NK-92 (cell line): ENCODE data around the gene TTLL10.
"Not testable (repeated sequence)": the region's sequence is repeated elsewhere in the genome, so short reads cannot be mapped to it uniquely, and the experiment has no call there.

Experiments used
- DNase-seq: peaks from one replicate; lab custom pipeline; 2025; ENCODE audit not compliant: unreplicated experiment; lab: John Stamatoyannopoulos, UW

Gene TTLL10

DNA sequence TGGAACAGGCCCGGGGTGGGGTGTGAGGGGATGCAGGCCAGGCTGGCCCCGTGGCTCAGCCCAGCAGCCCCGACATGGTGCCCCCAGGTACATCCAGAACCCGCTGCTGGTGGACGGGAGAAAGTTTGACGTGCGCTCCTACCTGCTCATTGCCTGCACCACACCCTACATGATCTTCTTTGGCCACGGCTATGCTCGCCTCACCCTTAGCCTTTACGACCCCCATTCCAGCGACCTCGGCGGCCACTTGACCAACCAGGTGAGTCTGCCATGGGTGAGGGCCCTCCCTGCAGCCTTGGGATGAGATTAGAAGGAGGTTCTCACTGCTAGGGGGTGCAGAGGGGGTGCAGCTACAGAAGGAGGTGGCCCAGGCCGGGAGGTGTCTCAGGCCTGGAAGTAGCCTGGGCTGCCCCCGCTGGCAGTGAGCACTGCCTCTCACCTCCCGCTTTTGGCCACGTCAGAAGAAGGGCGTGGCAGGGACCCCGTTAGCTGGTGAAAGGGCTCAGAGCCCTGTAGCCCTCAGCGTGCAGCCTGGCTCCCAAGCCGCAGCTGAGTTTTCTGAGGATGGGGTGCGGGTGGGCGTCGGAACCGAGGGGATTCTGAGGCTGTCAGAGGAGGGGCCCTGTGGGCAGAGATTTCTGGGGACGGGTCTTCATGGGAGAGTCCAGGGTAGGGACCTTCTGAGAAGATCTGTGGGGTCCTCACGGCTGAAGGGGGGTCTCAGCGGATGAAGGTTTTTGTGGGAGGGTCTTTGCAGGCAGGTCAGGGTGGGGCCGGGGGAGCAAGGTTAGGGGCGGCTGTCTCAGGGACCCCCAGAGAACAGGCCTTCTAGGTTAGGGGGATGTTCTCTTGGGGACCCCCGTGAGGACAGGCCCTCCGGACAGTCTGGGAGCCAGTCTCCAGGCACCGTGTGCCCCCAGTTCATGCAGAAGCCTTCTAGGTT, 10.4 kb downstream of the TTLL10 start:
- no peak for DNase-seq

DNA sequence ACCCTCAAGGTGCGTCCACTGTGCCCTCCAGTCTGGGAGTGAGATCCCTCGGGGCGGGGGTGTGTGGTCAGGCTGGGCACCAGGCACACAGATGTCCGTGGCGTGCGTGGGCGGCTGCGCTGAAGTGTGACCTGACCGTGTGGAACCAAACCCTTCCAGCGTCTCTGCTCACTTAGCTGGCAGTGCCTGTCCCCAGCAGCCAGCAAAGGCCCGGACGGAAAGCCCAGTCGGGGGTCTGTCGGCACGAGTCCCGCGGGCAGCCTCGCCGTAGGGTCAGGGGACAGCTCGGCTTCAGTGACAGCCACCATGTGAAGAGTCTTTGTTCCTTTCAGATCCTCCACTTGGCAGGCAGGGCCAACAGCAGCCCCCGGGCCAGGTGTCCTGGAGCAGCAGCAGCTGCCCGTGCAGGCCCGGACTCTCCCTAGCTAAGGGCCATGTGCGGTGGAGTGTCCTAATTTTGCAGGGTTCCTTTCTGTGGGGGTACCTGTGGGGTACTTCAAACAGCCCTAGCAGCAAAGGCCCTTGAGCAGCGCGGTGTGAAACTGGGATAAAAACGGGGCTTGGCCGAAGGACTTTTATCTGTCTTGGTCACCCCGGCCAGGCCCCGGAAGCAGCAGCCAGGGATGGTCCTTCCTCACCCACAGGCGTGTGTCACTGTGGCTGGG, 11.6 kb downstream of the TTLL10 start:
- no peak for DNase-seq

DNA sequence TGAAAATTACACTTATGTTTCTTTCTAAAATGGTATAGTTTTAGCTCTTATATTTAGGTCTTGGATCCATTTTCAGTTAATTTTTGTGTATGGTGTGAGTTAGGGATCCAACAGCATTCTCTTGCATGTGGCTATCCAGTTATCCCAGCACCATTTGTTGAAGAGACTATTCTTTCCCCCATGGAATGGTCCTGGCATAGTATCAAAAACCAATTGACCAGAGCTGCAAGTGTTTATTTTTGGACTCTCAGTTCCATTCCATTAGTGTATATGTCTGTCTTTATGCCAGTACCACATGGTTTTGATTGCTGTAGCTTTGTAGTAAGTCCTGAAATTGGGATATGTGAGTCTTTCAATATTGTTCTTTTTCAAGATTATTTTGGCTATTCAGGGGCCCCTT, 14.3 kb downstream of the TTLL10 start:
- no peak for DNase-seq

DNA sequence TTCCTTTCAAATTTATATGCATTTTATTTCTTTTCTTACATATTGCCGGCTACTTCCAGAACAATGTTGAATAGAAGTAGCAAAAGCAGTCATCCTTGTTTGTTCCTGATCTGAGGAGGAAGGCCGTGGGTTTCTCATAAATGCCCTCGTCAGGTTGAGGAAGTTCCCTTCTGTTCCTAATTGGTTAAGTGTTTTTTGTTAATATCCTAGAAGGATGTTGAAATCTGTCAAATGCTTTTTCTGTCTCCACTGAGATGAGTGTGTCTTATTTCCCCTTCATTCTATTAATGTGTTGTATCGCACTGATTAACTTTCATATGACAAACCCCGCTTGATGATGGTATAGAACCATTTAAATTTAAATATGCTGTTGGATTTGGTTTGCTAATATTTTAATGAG, 15.4 kb downstream of the TTLL10 start:
- no peak for DNase-seq

DNA sequence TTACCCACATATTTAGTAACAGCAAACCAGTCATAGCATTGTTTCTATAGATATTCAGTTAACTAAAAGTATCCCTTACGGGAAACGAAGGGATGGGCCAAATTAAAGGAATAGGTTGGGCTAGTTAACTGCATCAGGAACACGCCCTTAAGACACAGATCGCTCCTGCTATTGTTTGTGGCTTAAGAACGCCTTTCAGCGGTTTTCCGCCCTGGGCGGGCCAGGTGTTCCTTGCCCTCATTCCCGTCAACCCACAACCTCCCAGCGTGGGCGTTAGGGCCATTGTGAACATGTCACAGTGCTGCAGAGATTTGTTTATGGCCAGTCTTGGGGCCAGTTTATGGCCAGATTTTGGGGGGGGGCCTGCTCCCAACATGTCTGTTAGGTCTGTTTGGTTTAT, 18.1 kb downstream of the TTLL10 start:
- no peak for DNase-seq

DNA sequence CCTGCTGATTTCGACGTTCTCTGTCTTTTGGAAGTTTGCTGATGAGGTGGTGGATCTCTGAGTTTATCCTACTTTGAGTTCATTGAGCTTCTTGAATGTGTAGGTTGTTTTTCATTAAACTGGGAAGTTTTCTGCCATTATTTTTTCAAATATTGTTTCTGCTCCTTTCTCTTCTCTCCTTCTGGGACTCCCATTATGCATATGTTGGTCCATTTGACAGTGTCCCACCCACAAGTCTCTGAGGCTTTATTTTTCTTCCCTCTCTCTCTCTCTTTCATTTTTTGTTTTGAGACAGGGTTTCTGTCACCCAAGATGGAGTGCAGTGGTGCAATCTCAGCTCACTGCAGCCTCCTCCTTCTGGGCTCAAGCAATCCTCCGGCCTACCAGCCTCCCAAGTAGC, 21.0 kb downstream of the TTLL10 start:
- DNase-seq = no peak

DNA sequence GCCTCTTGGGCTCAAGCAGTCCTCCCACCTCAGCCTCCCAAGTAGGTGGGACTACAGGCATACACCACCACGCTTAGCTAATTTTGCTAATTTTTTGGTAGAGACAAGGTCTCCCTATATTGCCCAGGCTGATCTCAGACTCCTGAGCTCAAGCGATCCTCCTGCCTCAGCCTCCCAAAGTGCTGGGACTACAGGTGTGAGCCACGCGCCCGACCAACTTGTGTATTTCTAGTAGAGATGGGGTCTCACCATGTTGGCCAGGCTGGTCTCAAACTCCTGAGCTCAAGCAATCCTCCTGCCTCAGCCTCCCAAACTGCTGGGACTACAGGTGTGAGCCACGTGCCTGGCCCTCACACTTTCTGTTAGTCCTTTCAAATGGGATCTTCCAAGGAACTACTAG, 22.0 kb downstream of the TTLL10 start:
- DNase-seq = not testable (repeated sequence)

DNA sequence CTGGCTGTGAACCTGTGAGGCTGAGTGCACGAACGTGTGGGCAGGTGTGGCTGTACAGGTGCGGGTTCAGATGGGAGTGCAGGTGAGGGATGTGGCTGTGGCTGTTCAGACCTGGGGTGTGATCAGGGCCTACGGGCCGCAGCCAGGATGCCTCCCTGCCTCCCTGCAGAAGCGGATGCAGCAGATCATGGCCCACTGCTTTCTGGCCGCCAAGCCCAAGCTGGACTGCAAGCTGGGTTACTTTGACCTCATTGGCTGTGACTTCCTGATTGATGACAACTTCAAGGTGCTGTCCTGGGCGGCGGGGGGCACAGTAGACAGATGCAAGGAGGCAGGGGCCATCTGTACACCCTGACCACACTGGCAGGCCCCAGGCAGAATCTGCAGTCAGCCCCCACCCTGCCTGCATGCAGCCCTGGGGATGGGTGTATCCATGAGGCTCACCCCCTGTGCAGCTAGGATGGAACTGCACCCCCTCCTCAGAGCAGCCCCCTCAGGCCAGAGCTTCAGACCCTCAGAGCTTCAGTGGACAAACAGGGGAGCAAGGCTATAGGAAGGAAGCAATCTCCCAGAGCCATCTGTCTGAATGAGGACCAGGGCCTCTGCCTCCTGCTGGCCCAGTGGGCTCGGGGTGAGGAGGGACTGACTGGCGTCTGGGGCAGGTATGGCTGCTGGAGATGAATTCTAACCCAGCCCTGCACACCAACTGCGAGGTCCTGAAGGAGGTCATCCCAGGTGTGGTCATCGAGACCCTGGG, 22.9 kb downstream of the TTLL10 start:
- no peak for DNase-seq

DNA sequence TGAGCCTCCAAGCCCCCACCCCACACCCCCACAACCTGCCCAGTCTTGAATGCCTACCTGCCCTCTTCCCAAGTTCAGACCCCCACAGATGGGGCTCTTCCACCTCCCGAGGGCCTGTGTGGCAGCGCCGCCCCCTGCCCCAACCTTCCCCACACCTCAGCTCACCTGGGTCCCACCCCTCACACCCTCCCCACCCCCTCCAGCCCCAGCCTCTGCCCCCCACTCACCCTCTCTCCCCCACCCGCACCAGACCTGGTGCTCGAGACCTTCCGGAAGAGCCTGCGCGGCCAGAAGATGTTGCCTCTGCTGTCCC, 23.5 kb downstream of the TTLL10 start:
- DNase-seq = no peak

DNA sequence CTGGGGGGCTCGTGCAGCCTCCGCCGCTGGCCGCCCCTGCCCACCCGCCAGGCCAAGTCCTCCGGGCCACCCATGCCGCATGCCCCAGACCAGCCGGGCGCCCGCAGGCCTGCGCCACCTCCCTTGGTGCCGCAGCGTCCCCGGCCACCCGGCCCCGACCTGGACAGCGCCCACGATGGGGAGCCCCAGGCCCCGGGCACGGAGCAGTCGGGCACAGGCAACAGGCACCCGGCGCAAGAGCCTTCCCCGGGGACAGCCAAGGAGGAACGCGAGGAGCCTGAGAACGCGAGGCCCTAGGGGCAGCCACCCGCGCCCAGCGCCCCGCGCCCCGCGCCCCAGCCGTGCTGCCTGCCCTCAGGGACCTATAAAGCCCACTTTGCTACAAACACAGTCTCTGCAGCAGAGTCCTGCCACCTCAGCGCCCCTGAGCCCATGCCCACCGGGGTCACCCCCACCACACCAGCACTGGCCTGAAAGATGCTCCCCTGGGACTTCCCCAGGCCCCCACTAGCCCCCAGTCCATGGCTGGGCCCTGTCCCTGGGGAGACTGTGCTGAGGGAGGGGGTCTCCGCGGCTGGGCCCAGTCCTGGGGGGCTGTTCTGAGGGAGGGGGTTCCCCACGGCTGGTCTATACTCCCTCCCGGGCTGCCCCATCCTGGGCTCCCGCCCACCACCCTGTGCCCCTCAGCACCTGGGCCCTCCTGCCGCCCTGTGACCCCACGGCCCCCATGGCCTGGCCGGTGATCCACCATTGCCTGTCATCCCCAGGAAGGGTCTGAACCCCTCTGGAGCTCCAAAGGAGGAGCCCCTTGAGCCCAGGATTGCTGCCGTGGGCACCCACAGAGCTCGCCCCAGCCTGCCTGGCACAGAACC, 24.1 kb downstream of the TTLL10 start:
- no peak for DNase-seq

DNA sequence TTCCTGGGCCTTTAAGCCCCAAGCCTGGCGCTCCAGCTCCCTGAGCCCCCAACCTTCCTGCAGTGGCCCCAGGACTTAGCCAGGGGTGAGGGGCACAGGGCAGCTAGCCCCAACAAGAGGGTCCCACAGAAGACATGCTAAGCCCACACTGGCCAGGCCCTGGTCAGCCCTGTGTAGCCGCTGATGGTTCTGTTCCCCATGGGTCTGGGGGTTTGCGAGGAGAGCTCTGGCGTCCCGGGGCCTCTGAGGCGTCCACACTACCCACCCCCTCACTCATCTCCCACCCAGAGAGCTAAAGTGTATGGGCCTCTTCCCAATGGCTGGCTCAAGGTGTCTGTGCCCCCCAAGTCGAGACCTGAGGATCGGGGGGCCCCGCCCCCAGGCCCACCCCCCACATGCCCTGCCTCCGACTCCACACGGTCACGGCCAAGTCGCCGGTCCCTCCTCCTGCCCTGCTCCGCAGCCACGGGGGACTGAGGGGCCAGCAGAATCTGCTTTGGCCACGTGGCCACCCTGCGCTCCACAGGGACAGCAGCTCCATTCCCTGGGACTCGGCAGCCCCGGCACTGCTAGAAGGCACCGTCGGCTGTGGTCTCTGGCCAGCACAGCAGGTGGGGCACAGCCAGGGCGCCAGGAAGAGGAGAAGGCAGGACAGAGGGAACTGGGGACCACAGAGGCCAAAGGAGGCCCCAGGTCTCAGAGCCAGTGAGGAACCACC, 24.9 kb downstream of the TTLL10 start:
- DNase-seq = no peak

DNA sequence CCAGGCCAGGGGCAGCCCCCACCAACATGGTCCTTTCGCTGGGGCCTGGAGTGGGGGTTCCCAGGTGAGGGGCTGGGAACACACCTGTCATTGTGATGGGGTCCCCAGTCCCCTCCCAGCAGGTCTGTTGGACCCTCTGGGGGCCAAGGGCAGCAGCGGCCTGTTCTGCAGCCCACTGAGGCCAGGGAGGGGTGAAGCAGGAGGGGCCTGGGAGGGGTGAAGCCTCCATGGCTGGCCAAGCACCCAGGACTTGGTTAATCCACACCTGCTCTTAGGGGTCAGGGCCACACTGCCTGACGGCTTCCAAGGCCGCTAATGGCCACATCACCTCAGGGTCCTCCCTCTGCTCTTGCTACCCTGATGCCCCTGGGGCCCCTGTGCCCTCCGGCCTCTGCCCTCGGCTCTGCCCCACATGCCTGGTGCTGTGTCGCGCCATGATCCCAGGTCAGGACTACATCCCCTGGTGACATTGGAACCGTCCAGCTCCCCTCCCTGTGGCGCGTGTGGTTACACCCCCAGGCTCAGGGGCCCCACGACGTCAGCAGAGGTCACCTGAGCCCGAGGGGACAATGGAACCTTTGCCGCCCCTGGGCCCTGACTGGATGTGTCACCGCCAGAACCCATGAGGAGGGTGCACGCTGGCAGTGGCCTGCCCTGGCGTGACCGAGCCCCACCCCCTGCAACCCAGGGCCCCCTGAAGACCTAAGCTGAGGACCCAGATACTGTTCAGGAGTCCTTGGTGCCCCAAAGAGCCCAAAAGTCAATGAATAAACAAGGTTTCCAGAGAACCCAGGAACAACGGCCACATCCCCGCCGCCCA, 25.7 kb downstream of the TTLL10 start:
- DNase-seq = no peak

DNA sequence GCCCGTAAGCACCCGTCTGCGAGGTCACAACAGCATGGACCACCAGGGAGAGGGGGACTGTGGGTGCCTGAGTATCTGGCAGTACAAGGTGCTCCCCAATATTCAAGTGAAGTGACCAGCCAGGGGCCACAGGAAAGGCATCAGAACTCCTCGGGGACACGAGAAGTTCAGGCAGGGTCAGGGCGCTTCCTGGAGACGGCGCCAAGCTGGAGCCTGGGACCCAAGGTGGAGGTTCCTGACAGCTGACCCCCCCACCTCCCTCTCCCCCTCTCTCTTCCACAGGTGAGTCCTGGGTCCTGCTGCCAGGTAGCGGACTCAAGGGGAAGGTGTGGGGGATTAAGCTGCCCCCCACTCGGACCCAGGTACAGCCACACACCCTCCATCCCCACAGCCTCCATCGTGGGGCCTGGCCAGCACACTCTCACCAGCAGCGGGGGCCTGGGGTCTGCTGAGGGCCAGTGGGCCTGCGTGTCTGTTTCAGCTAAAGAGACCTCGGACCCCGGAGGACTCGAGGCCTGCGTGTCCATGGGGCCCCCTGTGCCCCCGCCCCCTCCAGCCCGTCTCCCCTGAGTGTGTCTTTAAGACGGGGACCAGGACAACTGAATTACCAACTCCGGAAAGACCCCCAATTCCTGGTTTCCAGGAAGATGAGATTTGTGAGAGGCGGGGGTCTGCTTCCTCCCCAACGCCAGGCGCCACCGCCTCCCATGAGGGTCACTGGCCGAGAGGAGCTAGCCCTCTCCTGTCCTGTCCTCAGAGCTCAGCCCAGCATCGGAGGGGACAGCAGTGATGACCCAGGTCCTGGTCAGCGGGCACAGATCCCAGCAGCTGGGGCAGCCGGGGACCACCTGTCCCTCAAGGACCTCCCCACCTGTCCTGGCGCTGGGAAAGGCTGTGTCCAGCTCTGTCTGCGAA, 26.5 kb downstream of the TTLL10 start:
- DNase-seq = no peak

DNA sequence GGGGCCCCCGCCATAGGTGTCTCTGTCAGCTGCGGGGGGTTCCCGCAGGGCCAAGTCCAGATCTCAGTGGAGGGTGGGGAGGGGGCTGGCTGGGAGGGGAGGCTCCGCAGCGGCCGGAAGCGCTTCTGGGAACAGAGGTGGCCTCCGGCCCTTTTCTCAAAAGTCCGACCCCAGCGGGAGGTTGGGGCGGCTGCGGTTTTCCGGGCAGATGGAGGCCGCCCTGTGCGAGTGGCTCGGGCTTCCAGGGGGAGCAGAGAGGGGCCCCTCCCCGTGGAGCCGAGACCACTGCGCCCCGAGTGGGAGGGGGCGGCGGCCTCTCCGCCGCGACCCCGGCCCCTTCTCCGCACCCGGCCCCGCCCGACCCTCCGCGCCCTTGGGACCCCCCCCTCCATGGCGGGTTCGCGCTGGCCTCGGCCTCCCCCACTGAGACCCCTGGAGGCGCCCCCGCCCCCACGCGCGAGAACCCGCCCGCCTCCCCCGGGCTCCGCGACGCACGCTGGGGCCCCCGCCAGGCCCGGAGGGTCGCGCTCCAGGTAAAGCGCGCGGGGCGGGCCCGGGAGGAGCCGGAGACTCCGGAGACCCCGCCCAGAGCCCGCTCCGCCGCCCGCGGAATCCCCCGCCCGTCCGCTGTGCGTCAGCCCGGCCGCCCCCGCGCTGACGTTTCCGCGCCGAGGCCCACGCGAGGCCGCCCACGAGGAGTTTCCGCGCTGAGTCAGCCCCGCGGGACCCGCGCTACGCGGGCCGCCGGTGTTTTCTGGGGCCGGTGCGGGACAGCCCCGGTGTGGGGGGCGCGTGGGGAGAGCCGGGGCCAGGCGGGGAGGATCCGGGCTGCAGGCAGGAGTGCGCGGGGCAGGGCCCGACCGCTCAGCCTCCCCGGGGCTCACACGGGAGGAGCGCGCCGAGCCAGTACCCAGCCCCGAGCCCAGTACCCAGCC, 27.5 kb downstream of the TTLL10 start:
- no peak for DNase-seq

DNA sequence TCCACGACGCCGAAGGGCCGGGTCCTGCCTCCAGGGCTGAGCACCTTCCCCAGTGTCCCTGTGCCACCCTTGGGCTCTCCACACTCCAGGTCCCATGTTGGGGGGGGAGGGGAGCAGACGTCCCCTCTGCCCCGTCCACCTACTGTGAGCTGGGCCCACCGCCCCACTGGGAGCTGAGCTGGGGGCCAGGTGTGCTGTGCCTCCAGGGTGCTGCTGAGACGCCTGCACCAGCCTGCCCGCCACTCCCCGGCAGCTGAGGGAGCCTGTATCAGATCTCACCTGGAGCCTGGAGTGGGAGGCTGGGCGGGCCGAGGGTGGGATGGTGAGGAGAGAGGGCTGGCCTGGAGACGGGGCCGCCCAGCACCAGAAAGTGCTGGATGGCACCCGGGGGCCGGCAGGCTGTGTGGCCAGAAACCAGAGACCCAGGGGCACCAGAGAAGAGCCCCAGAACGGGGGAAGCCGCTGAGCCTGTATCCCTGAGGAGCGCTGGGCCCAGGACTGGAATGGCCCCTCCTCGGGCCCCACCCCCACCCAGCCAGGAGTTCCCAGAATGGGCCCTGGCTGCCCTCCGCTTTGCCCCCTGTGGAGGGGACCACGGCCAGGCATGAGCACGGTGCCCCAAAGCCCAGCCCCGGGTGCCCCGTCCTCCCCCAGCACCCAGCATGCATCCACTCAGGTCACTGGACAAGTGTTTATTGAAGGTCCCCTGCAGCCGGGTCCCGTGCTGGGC, 29.3 kb downstream of the TTLL10 start:
- no peak for DNase-seq

DNA sequence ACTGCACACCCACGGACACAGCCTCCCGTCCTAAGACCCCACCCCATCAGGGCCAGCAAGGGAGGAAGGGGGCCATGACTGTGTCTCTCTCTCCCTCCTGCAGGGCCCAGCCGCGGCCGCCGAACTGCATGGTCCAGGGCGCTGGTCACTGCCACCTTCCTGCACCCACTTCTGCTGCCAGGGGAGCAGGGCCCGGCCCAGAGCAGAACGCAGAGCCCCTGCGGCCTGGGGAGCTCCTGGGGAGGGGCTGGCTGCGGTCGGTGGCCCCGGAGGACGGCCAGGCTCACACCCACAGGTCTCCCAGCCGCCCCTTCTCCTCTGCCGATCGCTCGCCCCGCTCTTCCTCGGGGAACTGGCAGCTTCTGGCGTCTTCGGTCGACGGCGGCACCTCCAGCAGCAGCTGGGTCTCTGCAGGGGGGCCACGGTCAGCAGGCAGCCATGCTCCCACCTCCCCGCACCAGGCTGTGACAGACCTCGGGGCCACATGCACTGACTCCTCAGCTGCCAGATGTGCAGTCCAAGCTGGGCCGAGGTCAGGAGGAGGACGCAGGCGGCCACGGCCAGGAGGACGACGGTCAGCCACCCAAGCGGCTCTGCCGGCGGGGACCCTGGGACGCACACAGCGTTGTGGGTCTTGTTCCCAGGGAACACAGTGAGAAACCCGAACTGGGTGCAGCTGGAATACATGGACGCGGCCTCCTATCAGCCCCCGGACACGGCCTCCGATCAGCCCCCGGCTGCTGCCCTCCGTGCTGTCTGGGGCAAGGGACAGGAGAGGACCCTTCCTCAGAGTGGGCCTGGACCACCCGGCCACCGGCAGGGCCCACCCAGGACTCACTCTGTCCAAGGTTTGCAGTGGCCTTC, 30.1 kb downstream of the TTLL10 start:
- DNase-seq = no peak
